SK-N-SH (cell line): ENCODE results near the gene ARID5A. TPM values are rescaled to one million over a fixed set of nuclear protein-coding genes. Genes with fewer than 3 reads are reported as not detected.

Source experiments
- CTCF ChIA-PET: fragments of 300-600, 350-600 bp; formaldehyde crosslinking; extraction: SDS; loops from one replicate; lab custom pipeline; 2021; lab: Yijun Ruan, JAX
- POLR2A ChIA-PET: fragments of 350-600 bp; sonication (Branson Sonifier 250); formaldehyde crosslinking; extraction: SDS; loops from one replicate; lab custom pipeline; 2020; ENCODE audit warnings: antibody characterized with exemption, inconsistent platforms; lab: Yijun Ruan, JAX
- DNase-seq: peaks from one replicate; pipeline ENCODE4 v3.0.0; 2012
- H2AFZ ChIP-seq: fragments of 200-600 bp; sonication (generic); 2 replicates; pipeline ENCODE4 v1.8.1; 2016; ENCODE audit warnings: antibody characterized with exemption, mild to moderate bottlenecking, low read depth
- H3F3A ChIP-seq: fragments of 200-600 bp; sonication (generic); replicated peaks from 2 replicates; pipeline ENCODE3; 2016; ENCODE audit warnings: antibody characterized with exemption, mild to moderate bottlenecking; ENCODE audit not compliant: insufficient read depth
- H3K27ac ChIP-seq, 2 experiments: fragments of 200-500 bp in 1 of 2; fragments of 200-600 bp in 1 of 2; sonication (Bioruptor generic) in 1 of 2; sonication (generic), shearing (Covaris generic) in 1 of 2; 2 replicates each; pipeline versions ENCODE4 v1.5.1 to v1.6.1; 2014 to 2016; ENCODE audit warnings: low read depth in 2 of 2, inconsistent platforms in 1 of 2, low read length in 1 of 2, mild to moderate bottlenecking in 1 of 2, mixed read lengths in 1 of 2
- H3K27me3 ChIP-seq: fragments of 200-600 bp; sonication (generic), shearing (Covaris generic); 2 replicates; pipeline ENCODE4 v1.6.1; 2016; ENCODE audit warnings: mixed run types; ENCODE audit not compliant: insufficient read depth
- H3K36me3 ChIP-seq, 2 experiments: fragments of 200-500 bp in 1 of 2; fragments of 200-600 bp in 1 of 2; sonication (Bioruptor generic) in 1 of 2; sonication (generic) in 1 of 2; replicated peaks in 1 of 2; 2 replicates each; pipeline versions ENCODE3 to v1.5.1; 2014 to 2016; ENCODE audit warnings: low read length in 1 of 2, mild to moderate bottlenecking in 1 of 2; ENCODE audit not compliant: insufficient read depth in 2 of 2, control insufficient read depth in 1 of 2
- H3K4me1 ChIP-seq, 2 experiments: fragments of 200-500 bp in 1 of 2; fragments of 200-600 bp in 1 of 2; sonication (Bioruptor generic) in 1 of 2; sonication (generic), shearing (Covaris generic) in 1 of 2; 2 replicates each; pipeline versions ENCODE4 v1.5.1 to v1.6.1; 2014 to 2016; ENCODE audit warnings: low read depth in 1 of 2, low read length in 1 of 2, mixed run types in 1 of 2; ENCODE audit not compliant: insufficient read depth in 2 of 2, control insufficient read depth in 1 of 2
- H3K4me2 ChIP-seq: fragments of 200-600 bp; sonication (generic), shearing (Covaris generic); 2 replicates; pipeline ENCODE4 v1.6.1; 2017; ENCODE audit warnings: mixed run types
- H3K4me3 ChIP-seq, 2 experiments: fragments of 200-500 bp in 1 of 2; fragments of 200-600 bp in 1 of 2; sonication (Bioruptor generic) in 1 of 2; sonication (generic), shearing (Covaris generic) in 1 of 2; 2 replicates each; pipeline versions ENCODE4 v1.5.1 to v1.8.1; 2014 to 2016; ENCODE audit warnings: low read depth in 2 of 2, inconsistent platforms in 1 of 2, low read length in 1 of 2, mild to moderate bottlenecking in 1 of 2, mixed read lengths in 1 of 2, moderate library complexity in 1 of 2
- H3K79me2 ChIP-seq: fragments of 200-600 bp; sonication (generic); 2 replicates; pipeline ENCODE4 v1.8.1; 2017; ENCODE audit warnings: mild to moderate bottlenecking; ENCODE audit not compliant: insufficient read depth
- H3K9ac ChIP-seq: fragments of 200-600 bp; sonication (generic); 2 replicates; pipeline ENCODE4 v1.6.1; 2017; ENCODE audit warnings: mixed run types
- H3K9me2 ChIP-seq: fragments of 200-600 bp; sonication (generic); 2 replicates; pipeline ENCODE4 v1.6.1; 2017; ENCODE audit warnings: mixed run types
- H3K9me3 ChIP-seq: fragments of 200-600 bp; sonication (generic); 2 replicates; pipeline ENCODE4 v1.6.1; 2017; ENCODE audit warnings: mixed run types, mild to moderate bottlenecking, moderate library complexity
- H4K20me1 ChIP-seq: fragments of 200-600 bp; sonication (generic); 2 replicates; pipeline ENCODE4 v1.6.1; 2017; ENCODE audit warnings: mild to moderate bottlenecking, mixed run types; ENCODE audit not compliant: insufficient read depth
- EP300 ChIP-seq, 2 experiments: IDR thresholded peaks; 2 replicates each; pipeline versions ENCODE4 v1.4.0 to v1.6.1; 2012; ENCODE audit warnings: borderline replicate concordance in 1 of 2, low read depth in 1 of 2, low read length in 1 of 2
- FOSL2 ChIP-seq: IDR thresholded peaks from 2 replicates; pipeline ENCODE4 v1.4.0; 2012; ENCODE audit warnings: low read depth, mild to moderate bottlenecking, moderate library complexity, borderline replicate concordance
- FOXJ3 ChIP-seq: sonication (generic); formaldehyde crosslinking; IDR thresholded peaks from 2 replicates; pipeline ENCODE4 v1.5.1; 2020; ENCODE audit warnings: mild to moderate bottlenecking, missing genetic modification reagents
- FOXM1 ChIP-seq: IDR thresholded peaks from 2 replicates; pipeline ENCODE4 v1.4.0; 2012; ENCODE audit warnings: low read depth, mild to moderate bottlenecking
- GATA2 ChIP-seq: sonication (generic); formaldehyde crosslinking; IDR thresholded peaks from 2 replicates; pipeline ENCODE4 v1.5.0; 2020; ENCODE audit warnings: mild to moderate bottlenecking, missing genetic modification reagents
- JUND ChIP-seq: IDR thresholded peaks from 2 replicates; pipeline ENCODE4 v1.4.0; 2012
- MEF2A ChIP-seq: IDR thresholded peaks from 2 replicates; pipeline ENCODE4 v1.4.0; 2012; ENCODE audit warnings: low read depth, borderline replicate concordance
- POLR2AphosphoS5 ChIP-seq: IDR thresholded peaks from 2 replicates; pipeline ENCODE4 v1.6.1; 2012; ENCODE audit warnings: low read depth, low read length
- RAD21 ChIP-seq: IDR thresholded peaks from 2 replicates; pipeline ENCODE4 v1.6.1; 2012; ENCODE audit warnings: mild to moderate bottlenecking, low read length
- RCOR1 ChIP-seq: fragments of 150-350 bp; IDR thresholded peaks from 2 replicates; pipeline ENCODE4 v1.6.1; 2017; ENCODE audit warnings: antibody characterized with exemption, low read length
- SMC3 ChIP-seq: IDR thresholded peaks from 2 replicates; pipeline ENCODE4 v1.6.1; 2012; ENCODE audit warnings: low read depth, low read length, improper control_type of control experiment
- TAF1 ChIP-seq: IDR thresholded peaks from 2 replicates; pipeline ENCODE4 v1.6.1; 2012; ENCODE audit warnings: low read depth, mild to moderate bottlenecking, low read length, moderate library complexity, borderline replicate concordance
- TCF12 ChIP-seq: IDR thresholded peaks from 2 replicates; pipeline ENCODE4 v1.4.0; 2012
- TEAD4 ChIP-seq: IDR thresholded peaks from 2 replicates; pipeline ENCODE4 v1.4.0; 2012; ENCODE audit warnings: mild to moderate bottlenecking, borderline replicate concordance; ENCODE audit not compliant: insufficient read depth
- ZBTB33 ChIP-seq: IDR thresholded peaks from 2 replicates; pipeline ENCODE4 v1.4.0; 2012; ENCODE audit warnings: low read depth, borderline replicate concordance
- WGBS: methylation state at CpG from one replicate; pipeline ENCODE4 v1.1.6; 2017; ENCODE audit warnings: low lambda C conversion rate; 5-methylcytosine and 5-hydroxymethylcytosine counted together
- polyA plus RNA-seq, 3 experiments: library from polyadenylated mRNA; depleted of rRNA; stranded (reverse); fragments of >200 nt; gene quantifications; 2 replicates each; pipeline ENCODE4 v1.2.3, GENCODE V29; 2012
- TF ChIP-seq, protein P1 (sequence below): fragments of 150-350 bp; IDR thresholded peaks from 2 replicates; pipeline ENCODE4 v1.6.1; 2017; ENCODE audit warnings: antibody characterized with exemption, low read length, low read depth, borderline replicate concordance
- TF ChIP-seq, protein P2 (sequence below): IDR thresholded peaks from 2 replicates; pipeline ENCODE4 v1.4.0; 2012; ENCODE audit warnings: low read depth
- TF ChIP-seq, protein P3 (sequence below): fragments of 200-600 bp; sonication (generic); IDR thresholded peaks from 2 replicates; pipeline ENCODE4 v1.6.1; 2017; ENCODE audit warnings: antibody characterized with exemption, mild to moderate bottlenecking, moderate library complexity

Gene ARID5A
- polyA plus RNA-seq, 1 of the 3 experiments (the other 2 are of a cell fraction), result 3.3 TPM

DNA sequence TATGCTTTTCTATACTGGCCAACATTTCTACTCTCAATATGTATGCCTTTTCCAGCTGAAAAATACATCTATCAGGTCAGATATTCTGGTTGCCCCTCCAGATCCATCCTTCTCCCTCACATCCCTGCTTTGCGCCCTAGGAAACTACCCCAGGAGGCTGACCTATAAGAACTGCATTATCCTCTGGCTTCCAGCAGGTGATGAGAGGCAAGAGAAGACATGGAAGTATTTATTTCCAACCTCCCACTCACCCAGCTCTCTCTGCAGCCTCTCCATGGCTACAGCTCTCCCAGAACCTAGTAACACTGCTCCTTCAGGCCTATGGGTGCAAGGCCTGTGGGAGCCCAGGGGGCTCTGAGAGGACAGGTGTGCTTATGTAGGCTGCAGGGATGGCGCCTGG is 42.9 kb downstream of the ARID5A start:
- POLR2A ChIA-PET, result no interaction called here
- Histone ChIP-seq H2AFZ (no peak overlapping the region), H4K20me1 (no peaks in the 10 kb centered on the region), H3K36me3 (peaks cover under 1 to 3% of the 10 kb centered on the region in 2 experiments), H3K27me3 (no peaks in the 10 kb centered on the region), H3K4me3 (no peak overlapping the region), H3F3A (peaks cover 4% of the 10 kb centered on the region), H3K27ac (no peak overlapping the region), H3K9me3 (no peaks in the 10 kb centered on the region), H3K4me2 (no peak overlapping the region), H3K9ac (no peak overlapping the region), H3K9me2 (no peaks in the 10 kb centered on the region), H3K4me1 (no peaks in the 10 kb centered on the region), H3K79me2 (no peaks in the 10 kb centered on the region)
- no peak for DNase-seq
- CTCF ChIA-PET, result interaction anchor here (0.8 to 1.7 kb wide), 3 partner anchors 25 to 60 kb away, joined by 4 to 13 read pairs (median 4); no protein-coding TSS in a partner anchor
- 95% methylated on average over 2 of the region's 2 CpGs for WGBS
- TF ChIP-seq RAD21, result no peak
- TF ChIP-seq SMC3, result no peak
- no peak for TF ChIP-seq TEAD4
- TF ChIP-seq, protein P1, sequence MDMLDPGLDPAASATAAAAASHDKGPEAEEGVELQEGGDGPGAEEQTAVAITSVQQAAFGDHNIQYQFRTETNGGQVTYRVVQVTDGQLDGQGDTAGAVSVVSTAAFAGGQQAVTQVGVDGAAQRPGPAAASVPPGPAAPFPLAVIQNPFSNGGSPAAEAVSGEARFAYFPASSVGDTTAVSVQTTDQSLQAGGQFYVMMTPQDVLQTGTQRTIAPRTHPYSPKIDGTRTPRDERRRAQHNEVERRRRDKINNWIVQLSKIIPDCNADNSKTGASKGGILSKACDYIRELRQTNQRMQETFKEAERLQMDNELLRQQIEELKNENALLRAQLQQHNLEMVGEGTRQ, result no peak
- no peak for TF ChIP-seq TAF1
- no peak for TF ChIP-seq ZBTB33
- no peak for TF ChIP-seq JUND
- no peak for TF ChIP-seq RCOR1
- no peak for TF ChIP-seq FOXM1
- no peak for TF ChIP-seq FOXJ3 (CRISPR knock-in tag)
- no peak for TF ChIP-seq EP300 (IDR thresholded peaks at IDR 0.05; ENCODE audit: borderline replicate concordance in 1 of 2, low read depth in 1 of 2, low read length in 1 of 2)
- no peak for TF ChIP-seq GATA2 (CRISPR knock-in tag)
- no peak for TF ChIP-seq FOSL2
- TF ChIP-seq, protein P2, sequence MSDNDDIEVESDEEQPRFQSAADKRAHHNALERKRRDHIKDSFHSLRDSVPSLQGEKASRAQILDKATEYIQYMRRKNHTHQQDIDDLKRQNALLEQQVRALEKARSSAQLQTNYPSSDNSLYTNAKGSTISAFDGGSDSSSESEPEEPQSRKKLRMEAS, result no peak
- TF ChIP-seq POLR2AphosphoS5, result no peak

DNA sequence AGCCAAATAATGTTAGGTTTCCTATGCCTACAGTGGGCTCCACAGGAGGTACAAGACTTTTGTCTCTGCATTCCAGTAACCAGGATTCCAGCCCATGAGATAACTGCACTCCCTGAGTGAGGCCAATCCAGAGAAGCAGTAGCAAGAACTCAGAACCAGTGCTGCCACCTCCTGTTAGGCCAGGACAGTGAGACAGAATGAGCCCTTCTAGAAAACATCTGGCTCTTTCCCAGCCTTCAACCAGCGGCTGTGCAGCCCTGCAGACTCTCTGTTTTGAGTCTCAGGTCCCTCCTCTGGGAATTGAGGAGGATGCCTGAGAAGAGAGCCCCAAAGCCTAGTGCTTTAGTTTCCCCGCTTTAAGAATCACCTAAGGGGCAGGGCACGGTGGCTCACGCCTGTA is 44.2 kb downstream of the ARID5A start:
- Histone ChIP-seq H3K36me3 (peaks cover 3% of the 10 kb centered on the region in 2 experiments), H3K4me3 (no peak overlapping the region), H3K79me2 (no peaks in the 10 kb centered on the region), H3K27me3 (no peaks in the 10 kb centered on the region), H4K20me1 (no peaks in the 10 kb centered on the region), H3K9me3 (no peaks in the 10 kb centered on the region), H3K9ac (no peak overlapping the region), H3K4me1 (no peaks in the 10 kb centered on the region), H3K27ac (no peak overlapping the region), H2AFZ (no peak overlapping the region), H3K9me2 (no peaks in the 10 kb centered on the region), H3F3A (peaks cover 4% of the 10 kb centered on the region), H3K4me2 (no peak overlapping the region)
- ChIA-PET POLR2A (no interaction called here), CTCF (interaction anchor here (0.8 to 2.6 kb wide), 3 partner anchors 13 to 26 kb away, joined by 3 to 14 read pairs (median 5); no protein-coding TSS in a partner anchor)
- TF ChIP-seq MEF2A (no peak), RAD21 (peak; percentile 12; the same call in 1 of the 2 replicates), TCF12 (no peak)
- TF ChIP-seq, protein P3, sequence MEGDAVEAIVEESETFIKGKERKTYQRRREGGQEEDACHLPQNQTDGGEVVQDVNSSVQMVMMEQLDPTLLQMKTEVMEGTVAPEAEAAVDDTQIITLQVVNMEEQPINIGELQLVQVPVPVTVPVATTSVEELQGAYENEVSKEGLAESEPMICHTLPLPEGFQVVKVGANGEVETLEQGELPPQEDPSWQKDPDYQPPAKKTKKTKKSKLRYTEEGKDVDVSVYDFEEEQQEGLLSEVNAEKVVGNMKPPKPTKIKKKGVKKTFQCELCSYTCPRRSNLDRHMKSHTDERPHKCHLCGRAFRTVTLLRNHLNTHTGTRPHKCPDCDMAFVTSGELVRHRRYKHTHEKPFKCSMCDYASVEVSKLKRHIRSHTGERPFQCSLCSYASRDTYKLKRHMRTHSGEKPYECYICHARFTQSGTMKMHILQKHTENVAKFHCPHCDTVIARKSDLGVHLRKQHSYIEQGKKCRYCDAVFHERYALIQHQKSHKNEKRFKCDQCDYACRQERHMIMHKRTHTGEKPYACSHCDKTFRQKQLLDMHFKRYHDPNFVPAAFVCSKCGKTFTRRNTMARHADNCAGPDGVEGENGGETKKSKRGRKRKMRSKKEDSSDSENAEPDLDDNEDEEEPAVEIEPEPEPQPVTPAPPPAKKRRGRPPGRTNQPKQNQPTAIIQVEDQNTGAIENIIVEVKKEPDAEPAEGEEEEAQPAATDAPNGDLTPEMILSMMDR, result peak; percentile 32
- peak; percentile 20 for DNase-seq
- WGBS, result 89% methylated on average over 3 of the region's 4 CpGs
